ENCODE measurements around the gene MYDGF. TPM values are rescaled to one million over a fixed set of nuclear protein-coding genes. Genes with fewer than 3 reads are reported as not detected.

The MYDGF gene
- total RNA-seq, 3 donors from 2014 or later = 50.2 to 85.9 (median 54.8) TPM

GRCh38 chr19:4705413-4706131, 35.4 kb upstream of the MYDGF start:
- intact Hi-C loops (cut with DNase I, micrococcal nuclease) = no loop called here
- Histone ChIP-seq H3K36me3 (ENCODE audit: low read depth) (peaks cover 10% of the 10 kb centered on the region), H3K9me3 (no peaks in the 10 kb centered on the region), H3K4me1 (ENCODE audit: low read depth) (peaks cover 9% of the 10 kb centered on the region), H3K4me3 (no peak overlapping the region)
- DNase-seq = peak in 1 of 3 donors; percentile 50
- peak; percentile 71 for ATAC-seq
- no peak for TF ChIP-seq CTCF (IDR thresholded peaks at IDR 0.05)

DNA sequence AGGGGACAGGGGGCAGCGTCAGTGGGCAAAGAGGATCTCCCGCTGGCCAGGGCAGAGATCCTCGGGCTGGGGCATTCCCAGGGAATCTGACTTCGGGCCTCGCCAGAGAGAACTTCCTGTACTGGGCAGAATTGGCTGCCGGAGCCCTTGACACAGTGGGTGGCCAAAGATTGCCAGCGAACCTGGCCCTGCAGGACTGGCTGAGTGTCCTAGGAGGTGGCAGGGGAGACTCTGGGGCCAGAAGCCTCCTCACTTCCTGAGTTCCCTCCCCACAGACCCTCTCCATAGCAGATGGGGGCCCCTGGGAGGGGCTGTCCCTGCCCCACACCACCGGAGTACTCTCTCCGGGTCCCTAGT, 34.2 kb upstream of the MYDGF start:
- H3K36me3 ChIP-seq (ENCODE audit: low read depth) = peaks cover 10% of the 10 kb centered on the region
- DNase-seq = no peak

DNA sequence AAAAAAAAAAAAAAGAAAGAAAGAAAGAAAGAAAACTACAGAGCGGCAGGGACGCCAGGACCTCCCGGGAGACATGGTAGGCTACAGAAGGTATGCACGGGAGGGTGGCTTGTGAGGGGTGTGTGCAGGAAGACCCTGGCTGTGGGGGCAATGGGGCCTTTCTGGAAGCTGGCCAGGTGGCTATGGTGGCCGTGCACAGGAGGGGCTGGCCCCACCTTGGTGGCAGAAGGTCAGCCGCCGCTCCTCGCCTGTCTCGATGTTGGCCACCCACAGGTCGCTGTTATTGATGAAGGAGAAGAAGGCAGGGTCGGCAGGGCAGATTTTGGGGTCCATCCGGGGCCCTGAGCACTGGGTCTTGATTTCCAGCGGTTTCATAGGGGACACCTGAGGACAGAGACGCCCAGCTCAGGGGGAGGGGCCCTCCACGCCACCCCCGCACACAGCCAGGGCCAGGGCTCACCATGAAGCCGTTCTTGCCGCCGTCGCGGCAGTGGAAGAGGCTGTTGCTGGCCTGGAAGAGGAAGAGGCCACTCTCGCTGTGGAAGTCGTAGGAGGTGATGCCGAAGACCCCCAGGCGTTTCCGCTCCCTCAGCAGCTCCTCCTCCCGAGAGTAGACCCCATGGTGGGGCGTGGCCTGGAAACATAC, 33.7 kb upstream of the MYDGF start:
- H3K4me1 ChIP-seq (ENCODE audit: low read depth) = peaks cover 9% of the 10 kb centered on the region
- no peak overlapping the region for H3K4me3 ChIP-seq
- ATAC-seq = no peak
- H3K36me3 ChIP-seq (ENCODE audit: low read depth) = peaks cover 10% of the 10 kb centered on the region
- no peak for DNase-seq
- intact Hi-C loops (cut with DNase I, micrococcal nuclease) = no loop called here
- no peaks in the 10 kb centered on the region for H3K9me3 ChIP-seq
- TF ChIP-seq CTCF (IDR thresholded peaks at IDR 0.05) = no peak

More for the DNA sequence above, 34.2 kb upstream of the MYDGF start:
- no peak for ATAC-seq
- intact Hi-C loops (cut with DNase I, micrococcal nuclease) = no loop called here
- TF ChIP-seq CTCF (IDR thresholded peaks at IDR 0.05) = no peak
- Histone ChIP-seq H3K9me3 (no peaks in the 10 kb centered on the region), H3K4me3 (no peak overlapping the region), H3K4me1 (ENCODE audit: low read depth) (peaks cover 9% of the 10 kb centered on the region)

DNA sequence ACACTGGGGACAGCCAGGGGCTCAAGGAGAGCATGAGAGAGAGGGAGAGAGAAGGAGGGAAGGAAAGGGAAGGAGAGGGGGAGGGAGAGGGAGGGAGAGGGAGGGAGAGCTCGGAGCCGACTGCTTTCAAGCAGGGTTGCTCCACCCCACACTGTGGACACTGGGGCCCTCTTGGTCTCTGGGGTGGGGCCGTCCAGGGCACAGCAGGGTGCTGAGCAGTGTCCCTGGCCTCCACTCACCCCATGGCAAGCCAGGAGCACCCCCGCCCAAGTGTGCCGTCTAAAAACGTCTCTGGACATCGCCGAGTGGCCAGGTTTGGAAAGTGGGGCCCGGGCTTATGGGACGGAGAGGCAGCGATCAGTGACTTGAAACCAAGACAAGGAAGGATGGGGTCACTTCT, 32.6 kb upstream of the MYDGF start:
- DNase-seq (no peak), ATAC-seq (no peak)
- no peaks in the 10 kb centered on the region for H3K9me3 ChIP-seq
- no peak for TF ChIP-seq CTCF (IDR thresholded peaks at IDR 0.05)
- peaks cover 10% of the 10 kb centered on the region for H3K36me3 ChIP-seq (ENCODE audit: low read depth)
- H3K4me3 ChIP-seq = no peak overlapping the region
- intact Hi-C loops (cut with DNase I, micrococcal nuclease) = no loop called here
- H3K4me1 ChIP-seq (ENCODE audit: low read depth) = peaks cover 9% of the 10 kb centered on the region

DNA sequence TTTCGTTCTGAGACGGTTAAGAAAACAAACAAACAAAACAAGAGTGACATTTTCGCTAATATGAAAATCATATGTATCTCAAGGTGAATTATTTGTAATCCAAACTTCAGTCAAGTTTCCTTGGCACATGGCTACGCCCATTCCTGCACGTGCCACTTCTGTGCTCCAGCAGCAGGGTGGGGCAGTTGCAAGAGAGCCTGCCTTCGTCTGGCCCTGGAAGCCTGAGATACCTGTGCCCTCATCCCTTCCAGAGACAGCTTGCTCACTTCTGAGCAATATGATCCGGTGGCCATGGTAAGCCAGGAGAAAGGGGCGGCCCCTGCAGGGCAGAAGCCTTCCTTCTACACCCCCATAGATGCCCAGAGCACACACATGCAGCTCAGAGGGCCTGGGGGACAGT, 31.4 kb upstream of the MYDGF start:
- no peak for DNase-seq
- TF ChIP-seq CTCF (IDR thresholded peaks at IDR 0.05) = no peak
- intact Hi-C loops (cut with DNase I, micrococcal nuclease) = no loop called here
- Histone ChIP-seq H3K4me1 (ENCODE audit: low read depth) (peaks cover 9% of the 10 kb centered on the region), H3K4me3 (no peak overlapping the region), H3K36me3 (ENCODE audit: low read depth) (peaks cover 10% of the 10 kb centered on the region), H3K9me3 (no peaks in the 10 kb centered on the region)
- ATAC-seq = no peak
